Measurements from ENCODE around the gene AMDHD1. TPM values are rescaled to one million over a fixed set of nuclear protein-coding genes. Genes with fewer than 3 reads are reported as not detected.

Gene AMDHD1
- total and polyA plus RNA-seq, 2 of the 8 experiments (the other 6 are each of a cell fraction or from before 2014, with no cell fraction given): 0.14 TPM; not detected in 1

Other genes with a start within 250 kb of the AMDHD1 start
- 1.3 and 1.7 TPM in 2 replicates for gene NTN4, start 152.6 kb upstream of the AMDHD1 start, total RNA-seq (2021; fragmentation: NEBNext Ultra II Directional; extraction: Animal tissue kit (Norgen Biotek cat#: 25700))
- 0.74 and 0.86 TPM in 2 replicates for gene NTN4, start 152.6 kb upstream of the AMDHD1 start, polyA plus RNA-seq (2011; rRNA removed)
- gene SNRPF, start 84.4 kb upstream of the AMDHD1 start, total RNA-seq (2021; fragmentation: NEBNext Ultra II Directional; extraction: Animal tissue kit (Norgen Biotek cat#: 25700)): 79.7 and 87.7 TPM in 2 replicates
- gene SNRPF, start 84.4 kb upstream of the AMDHD1 start, polyA plus RNA-seq (2011; rRNA removed): 40.4 and 58.5 TPM in 2 replicates
- gene CCDC38, start 717 bp upstream of the AMDHD1 start, total RNA-seq (2021; fragmentation: NEBNext Ultra II Directional; extraction: Animal tissue kit (Norgen Biotek cat#: 25700)): not detected in 2 replicates
- 0.02 TPM in 1 of 2 replicates, not detected in the other for gene CCDC38, start 717 bp upstream of the AMDHD1 start, polyA plus RNA-seq (2011; rRNA removed)
- 0.17 and 0.44 TPM in 2 replicates for gene HAL, start 53.0 kb downstream of the AMDHD1 start, total RNA-seq (2021; fragmentation: NEBNext Ultra II Directional; extraction: Animal tissue kit (Norgen Biotek cat#: 25700))
- 0.08 and 0.12 TPM in 2 replicates for gene HAL, start 53.0 kb downstream of the AMDHD1 start, polyA plus RNA-seq (2011; rRNA removed)
- 161 and 167 TPM in 2 replicates for gene LTA4H, start 92.3 kb downstream of the AMDHD1 start, total RNA-seq (2021; fragmentation: NEBNext Ultra II Directional; extraction: Animal tissue kit (Norgen Biotek cat#: 25700))
- gene LTA4H, start 92.3 kb downstream of the AMDHD1 start, polyA plus RNA-seq (2011; rRNA removed): 77.8 and 106 TPM in 2 replicates